ENCODE measurements around the gene NUCB1.

The NUCB1 gene

GRCh38 chr19:48899781-48900476 is at the start of gene NUCB1:
Gene NUCB1 (plus strand): TSS chr19:48900312. CDS start chr19:48900797, 485 bp downstream.
- peaks cover 18% of the 10 kb centered on the region for H3K36me3 ChIP-seq (ENCODE audit: low read depth)
- peak; percentile 96 for DNase-seq (ENCODE audit: low spot score)
- H3K27ac ChIP-seq (ENCODE audit: poor library complexity, severe bottlenecking): peak within 1 kb of the TSS; percentile 61
- ATAC-seq (ENCODE audit: low read depth): peak; percentile 94
- no peaks in the 10 kb centered on the region for H3K9me3 ChIP-seq (ENCODE audit: severe bottlenecking)
- H3K27me3 ChIP-seq (ENCODE audit: insufficient read depth, poor library complexity, severe bottlenecking): no peaks in the 10 kb centered on the region
- TF ChIP-seq, protein P1, sequence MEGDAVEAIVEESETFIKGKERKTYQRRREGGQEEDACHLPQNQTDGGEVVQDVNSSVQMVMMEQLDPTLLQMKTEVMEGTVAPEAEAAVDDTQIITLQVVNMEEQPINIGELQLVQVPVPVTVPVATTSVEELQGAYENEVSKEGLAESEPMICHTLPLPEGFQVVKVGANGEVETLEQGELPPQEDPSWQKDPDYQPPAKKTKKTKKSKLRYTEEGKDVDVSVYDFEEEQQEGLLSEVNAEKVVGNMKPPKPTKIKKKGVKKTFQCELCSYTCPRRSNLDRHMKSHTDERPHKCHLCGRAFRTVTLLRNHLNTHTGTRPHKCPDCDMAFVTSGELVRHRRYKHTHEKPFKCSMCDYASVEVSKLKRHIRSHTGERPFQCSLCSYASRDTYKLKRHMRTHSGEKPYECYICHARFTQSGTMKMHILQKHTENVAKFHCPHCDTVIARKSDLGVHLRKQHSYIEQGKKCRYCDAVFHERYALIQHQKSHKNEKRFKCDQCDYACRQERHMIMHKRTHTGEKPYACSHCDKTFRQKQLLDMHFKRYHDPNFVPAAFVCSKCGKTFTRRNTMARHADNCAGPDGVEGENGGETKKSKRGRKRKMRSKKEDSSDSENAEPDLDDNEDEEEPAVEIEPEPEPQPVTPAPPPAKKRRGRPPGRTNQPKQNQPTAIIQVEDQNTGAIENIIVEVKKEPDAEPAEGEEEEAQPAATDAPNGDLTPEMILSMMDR (IDR thresholded peaks at IDR 0.05; ENCODE audit: poor library complexity, severe bottlenecking): peak; percentile 30
- H3K4me1 ChIP-seq (ENCODE audit: insufficient read depth, poor library complexity, severe bottlenecking): no peaks in the 10 kb centered on the region
- peak within 1 kb of the TSS; percentile 58 for H3K4me3 ChIP-seq (ENCODE audit: severe bottlenecking)

GRCh38 chr19:48852292-48852691 is 47.8 kb upstream of the NUCB1 start:
- no peaks in the 10 kb centered on the region for H3K4me1 ChIP-seq (ENCODE audit: insufficient read depth, poor library complexity, severe bottlenecking)
- TF ChIP-seq, protein P1 (IDR thresholded peaks at IDR 0.05; ENCODE audit: poor library complexity, severe bottlenecking): no peak
- no peak overlapping the region for H3K27ac ChIP-seq (ENCODE audit: poor library complexity, severe bottlenecking)
- H3K27me3 ChIP-seq (ENCODE audit: insufficient read depth, poor library complexity, severe bottlenecking): no peaks in the 10 kb centered on the region
- no peaks in the 10 kb centered on the region for H3K36me3 ChIP-seq (ENCODE audit: low read depth)
- no peak for ATAC-seq (ENCODE audit: low read depth)
- DNase-seq (ENCODE audit: low spot score): no peak
- no peak overlapping the region for H3K4me3 ChIP-seq (ENCODE audit: severe bottlenecking)
- no peaks in the 10 kb centered on the region for H3K9me3 ChIP-seq (ENCODE audit: severe bottlenecking)

GRCh38 chr19:48853483-48853882 is 46.6 kb upstream of the NUCB1 start:
- Histone ChIP-seq H3K27ac (ENCODE audit: poor library complexity, severe bottlenecking) (no peak overlapping the region), H3K9me3 (ENCODE audit: severe bottlenecking) (no peaks in the 10 kb centered on the region), H3K4me1 (ENCODE audit: insufficient read depth, poor library complexity, severe bottlenecking) (no peaks in the 10 kb centered on the region), H3K4me3 (ENCODE audit: severe bottlenecking) (no peak overlapping the region), H3K27me3 (ENCODE audit: insufficient read depth, poor library complexity, severe bottlenecking) (no peaks in the 10 kb centered on the region), H3K36me3 (ENCODE audit: low read depth) (no peaks in the 10 kb centered on the region)
- no peak for DNase-seq (ENCODE audit: low spot score)
- ATAC-seq (ENCODE audit: low read depth): no peak
- TF ChIP-seq, protein P1 (IDR thresholded peaks at IDR 0.05; ENCODE audit: poor library complexity, severe bottlenecking): no peak

GRCh38 chr19:48854103-48854502 is 46.0 kb upstream of the NUCB1 start:
- TF ChIP-seq, protein P1 (IDR thresholded peaks at IDR 0.05; ENCODE audit: poor library complexity, severe bottlenecking): no peak
- ATAC-seq (ENCODE audit: low read depth) (no peak), DNase-seq (ENCODE audit: low spot score) (no peak)
- Histone ChIP-seq H3K27ac (ENCODE audit: poor library complexity, severe bottlenecking) (no peak overlapping the region), H3K36me3 (ENCODE audit: low read depth) (no peaks in the 10 kb centered on the region), H3K4me1 (ENCODE audit: insufficient read depth, poor library complexity, severe bottlenecking) (no peaks in the 10 kb centered on the region), H3K27me3 (ENCODE audit: insufficient read depth, poor library complexity, severe bottlenecking) (no peaks in the 10 kb centered on the region), H3K4me3 (ENCODE audit: severe bottlenecking) (no peak overlapping the region), H3K9me3 (ENCODE audit: severe bottlenecking) (no peaks in the 10 kb centered on the region)

- Histone ChIP-seq H3K4me1 (ENCODE audit: insufficient read depth, poor library complexity, severe bottlenecking) (no peaks in the 10 kb centered on the region), H3K36me3 (ENCODE audit: low read depth) (no peaks in the 10 kb centered on the region), H3K27me3 (ENCODE audit: insufficient read depth, poor library complexity, severe bottlenecking) (no peaks in the 10 kb centered on the region), H3K4me3 (ENCODE audit: severe bottlenecking) (no peak overlapping the region), H3K27ac (ENCODE audit: poor library complexity, severe bottlenecking) (no peak overlapping the region), H3K9me3 (ENCODE audit: severe bottlenecking) (no peaks in the 10 kb centered on the region)
- no peak for DNase-seq (ENCODE audit: low spot score)
- TF ChIP-seq, protein P1 (IDR thresholded peaks at IDR 0.05; ENCODE audit: poor library complexity, severe bottlenecking): no peak
- ATAC-seq (ENCODE audit: low read depth): no peak
Measured at GRCh38 chr19:48856921-48857320, 43.2 kb upstream of the NUCB1 start.

Measured in RWPE2 (cell line).